Upper lobe of left lung (tissue), 6 donors: Measurements from ENCODE around the gene CDK16. TPM values are rescaled to one million over a fixed set of nuclear protein-coding genes. Genes with fewer than 3 reads are reported as not detected.

Source experiments
- ATAC-seq, 2 donors: fragments of 200-7000 bp; cut with Tn5 transposase; one replicate each; pipeline ENCODE4 v1.9.1; 2022; ENCODE audit warnings: mild to moderate bottlenecking in 2 of 2, moderate library complexity in 2 of 2; ENCODE audit not compliant: low FRiP score in 2 of 2
- DNase-seq, 2 donors: peaks; one replicate each; pipeline ENCODE4 v3.0.0-alpha.2; 2019 to 2020
- H3K27ac ChIP-seq, 4 donors: fragments of 200-600 bp; sonication (generic); one replicate each; pipeline ENCODE4 v1.5.1; 2016 to 2019
- H3K27me3 ChIP-seq, 4 donors: fragments of 200-600 bp; sonication (generic); one replicate each; pipeline ENCODE4 v1.5.1; 2017 to 2019
- H3K36me3 ChIP-seq, 4 donors: fragments of 200-600 bp; sonication (generic); one replicate each; pipeline ENCODE4 v1.5.1; 2016 to 2019
- H3K4me1 ChIP-seq, 4 donors: fragments of 200-600 bp; sonication (generic); one replicate each; pipeline ENCODE4 v1.5.1; 2018 to 2019
- H3K4me3 ChIP-seq, 4 donors: fragments of 200-600 bp; sonication (generic); one replicate each; pipeline ENCODE4 v1.5.1; 2017 to 2019; ENCODE audit warnings: mild to moderate bottlenecking in 2 of 4, moderate library complexity in 1 of 4
- H3K9me3 ChIP-seq, 4 donors: fragments of 200-600 bp; sonication (generic); one replicate each; pipeline ENCODE4 v1.5.1; 2018 to 2019
- EP300 ChIP-seq, 4 donors: sonication (generic); formaldehyde crosslinking; IDR thresholded peaks; one replicate each; pipeline ENCODE4 v1.5.1; 2017; ENCODE audit warnings: antibody characterized with exemption in 4 of 4, control low read depth in 2 of 4
- POLR2A ChIP-seq, 4 donors: fragments of 450-650 bp; IDR thresholded peaks; one replicate each; pipeline ENCODE4 v1.5.1; 2016 to 2017; ENCODE audit warnings: antibody characterized with exemption in 4 of 4, mild to moderate bottlenecking in 2 of 4
- POLR2AphosphoS5 ChIP-seq, 2 donors: sonication (generic); formaldehyde crosslinking; IDR thresholded peaks; one replicate each; pipeline ENCODE4 v1.5.1; 2017; ENCODE audit warnings: antibody characterized with exemption in 2 of 2
- WGBS, 2 donors: methylation state at CpG; one replicate each; pipeline ENCODE4 v1.1.5; 2017 to 2018; 5-methylcytosine and 5-hydroxymethylcytosine counted together
- total RNA-seq, 6 donors: library from RNA; depleted of rRNA in 4 of 6; stranded (reverse); fragments of >200 nt in 4 of 6; gene quantifications; one replicate each; pipeline versions ENCODE4 v1.1.0 to v1.2.1, GENCODE V29; 2016 to 2021
- TF ChIP-seq, protein P1 (sequence below), 6 experiments: fragments of 450-650 bp in 4 of 6; fragments of 200-600 bp in 2 of 6; sonication (generic) in 2 of 6; IDR thresholded peaks; one replicate each; pipeline ENCODE4 v1.5.1; 2016 to 2019; ENCODE audit warnings: antibody characterized with exemption in 6 of 6
- donor health status: DM: no; HTN: no; CAD: no; lungs with moderate emphysema.
- donor health status: DM: no; HTN: yes; CAD: no; lungs with severe emphysema.

CDK16 gene
- total RNA-seq, 6 donors from 2014 or later: 59.2 to 91.0 (median 78.5) TPM

GRCh38 chrX:47187106-47187677 lies 31.3 kb upstream of the CDK16 start:
- Histone ChIP-seq H3K27me3 (no peaks in the 10 kb centered on the region), H3K4me3 (no peak overlapping the region), H3K4me1 (peaks cover 0 to 10% (median 3%) of the 10 kb centered on the region in 4 donors), H3K27ac (no peak overlapping the region), H3K9me3 (no peaks in the 10 kb centered on the region), H3K36me3 (peaks cover 0 to 43% (median 21%) of the 10 kb centered on the region in 4 donors)
- 88 to 89% methylated on average over 1 to 4 of the region's 4 CpGs for WGBS, 2 donors
- no peak for DNase-seq
- ATAC-seq: no peak
- TF ChIP-seq, protein P1, sequence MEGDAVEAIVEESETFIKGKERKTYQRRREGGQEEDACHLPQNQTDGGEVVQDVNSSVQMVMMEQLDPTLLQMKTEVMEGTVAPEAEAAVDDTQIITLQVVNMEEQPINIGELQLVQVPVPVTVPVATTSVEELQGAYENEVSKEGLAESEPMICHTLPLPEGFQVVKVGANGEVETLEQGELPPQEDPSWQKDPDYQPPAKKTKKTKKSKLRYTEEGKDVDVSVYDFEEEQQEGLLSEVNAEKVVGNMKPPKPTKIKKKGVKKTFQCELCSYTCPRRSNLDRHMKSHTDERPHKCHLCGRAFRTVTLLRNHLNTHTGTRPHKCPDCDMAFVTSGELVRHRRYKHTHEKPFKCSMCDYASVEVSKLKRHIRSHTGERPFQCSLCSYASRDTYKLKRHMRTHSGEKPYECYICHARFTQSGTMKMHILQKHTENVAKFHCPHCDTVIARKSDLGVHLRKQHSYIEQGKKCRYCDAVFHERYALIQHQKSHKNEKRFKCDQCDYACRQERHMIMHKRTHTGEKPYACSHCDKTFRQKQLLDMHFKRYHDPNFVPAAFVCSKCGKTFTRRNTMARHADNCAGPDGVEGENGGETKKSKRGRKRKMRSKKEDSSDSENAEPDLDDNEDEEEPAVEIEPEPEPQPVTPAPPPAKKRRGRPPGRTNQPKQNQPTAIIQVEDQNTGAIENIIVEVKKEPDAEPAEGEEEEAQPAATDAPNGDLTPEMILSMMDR (IDR thresholded peaks at IDR 0.05): no peak
- TF ChIP-seq POLR2AphosphoS5 (IDR thresholded peaks at IDR 0.05): no peak
- no peak for TF ChIP-seq POLR2A (IDR thresholded peaks at IDR 0.05)
- no peak for TF ChIP-seq EP300 (IDR thresholded peaks at IDR 0.05)

GRCh38 chrX:47189906-47190305 lies 28.6 kb upstream of the CDK16 start:
- DNase-seq: no peak

GRCh38 chrX:47190445-47191269 lies 27.8 kb upstream of the CDK16 start:
- TF ChIP-seq EP300 (IDR thresholded peaks at IDR 0.05) (no peak), POLR2A (IDR thresholded peaks at IDR 0.05) (peak in 1 of 4 donors; percentile 61), POLR2AphosphoS5 (IDR thresholded peaks at IDR 0.05) (peak; percentile 37 to 72)
- TF ChIP-seq, protein P1 (IDR thresholded peaks at IDR 0.05): no peak
- Histone ChIP-seq H3K4me3 (peak overlapping the region; percentile 43 to 68 (median 57)), H3K36me3 (peaks cover 0 to 16% (median 9%) of the 10 kb centered on the region in 4 donors), H3K27me3 (no peaks in the 10 kb centered on the region), H3K27ac (peak overlapping the region in 2 of 4 donors; percentile 43 to 75), H3K9me3 (no peaks in the 10 kb centered on the region), H3K4me1 (peaks cover 10 to 34% (median 21%) of the 10 kb centered on the region in 4 donors)
- WGBS, 2 donors: 0 to 28% methylated on average over 4 to 29 of the region's 40 CpGs
- DNase-seq (peak; percentile 88 to 90), ATAC-seq (peak; percentile 87 to 93)

More at GRCh38 chrX:47189906-47190305, 28.6 kb upstream of the CDK16 start:
- no peak for ATAC-seq
- H3K27ac ChIP-seq: no peak overlapping the region
- no peak overlapping the region for H3K4me3 ChIP-seq
- no peak for TF ChIP-seq POLR2A (IDR thresholded peaks at IDR 0.05)
- TF ChIP-seq POLR2AphosphoS5 (IDR thresholded peaks at IDR 0.05): no peak
- TF ChIP-seq EP300 (IDR thresholded peaks at IDR 0.05): no peak
- TF ChIP-seq, protein P1 (IDR thresholded peaks at IDR 0.05): no peak
- H3K9me3 ChIP-seq: no peaks in the 10 kb centered on the region
- peaks cover 0 to 24% (median 13%) of the 10 kb centered on the region in 4 donors for H3K36me3 ChIP-seq
- WGBS, 2 donors: 43 to 76% methylated on average over 3 to 19 of the region's 19 CpGs
- peaks cover 4 to 26% (median 13%) of the 10 kb centered on the region in 4 donors for H3K4me1 ChIP-seq
- H3K27me3 ChIP-seq: no peaks in the 10 kb centered on the region

DNA sequence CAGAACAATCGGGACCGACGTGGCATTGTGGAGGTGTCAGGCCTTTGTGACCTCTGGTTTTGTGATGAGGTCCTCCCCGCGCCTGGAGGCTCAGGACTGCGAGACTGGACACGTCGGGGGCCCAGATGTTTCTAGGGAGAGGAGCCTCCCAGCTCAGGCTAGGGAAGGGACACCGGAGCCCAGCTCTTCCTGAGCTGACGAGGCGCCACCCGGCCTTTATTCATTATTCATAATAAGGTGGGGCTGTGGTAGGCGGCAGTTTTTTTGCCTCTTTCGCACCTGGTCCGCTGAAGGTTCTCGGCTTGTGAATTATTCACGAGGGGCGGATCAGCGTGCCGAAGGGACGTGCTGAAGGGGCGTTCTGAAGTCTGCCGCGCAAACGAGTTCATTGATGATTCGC lies 27.1 kb upstream of the CDK16 start:
- H3K4me1 ChIP-seq: peaks cover 17 to 41% (median 26%) of the 10 kb centered on the region in 4 donors
- H3K9me3 ChIP-seq: no peaks in the 10 kb centered on the region
- peak overlapping the region in 3 of 4 donors; percentile 53 to 68 (median 61) for H3K4me3 ChIP-seq
- ATAC-seq (peak in 1 of 2 donors; percentile 18), DNase-seq (peak in 1 of 2 donors; percentile 30)
- WGBS, 2 donors: 31% methylated on average over 26 of the region's 26 CpGs; no CpG with 5 or more reads in 1 of the 2 donors
- no peaks in the 10 kb centered on the region for H3K27me3 ChIP-seq
- TF ChIP-seq POLR2A (IDR thresholded peaks at IDR 0.05) (no peak), EP300 (IDR thresholded peaks at IDR 0.05) (no peak), POLR2AphosphoS5 (IDR thresholded peaks at IDR 0.05) (no peak)
- TF ChIP-seq, protein P1 (IDR thresholded peaks at IDR 0.05): no peak
- peak overlapping the region in 2 of 4 donors; percentile 43 to 75 for H3K27ac ChIP-seq
- H3K36me3 ChIP-seq: peaks cover 0 to 9% (median 4%) of the 10 kb centered on the region in 4 donors
